GM18861 (cell line): ENCODE results near the gene SLMAP.
"Not testable (repeated sequence)": the region's sequence is repeated elsewhere in the genome, so short reads cannot be mapped to it uniquely, and the experiment has no call there.

Experiments used
- ATAC-seq: cut with Tn5 transposase; IDR thresholded peaks from one replicate; pipeline ENCODE4 v1.9.1; 2021; ENCODE audit not compliant: unreplicated experiment

SLMAP gene

DNA sequence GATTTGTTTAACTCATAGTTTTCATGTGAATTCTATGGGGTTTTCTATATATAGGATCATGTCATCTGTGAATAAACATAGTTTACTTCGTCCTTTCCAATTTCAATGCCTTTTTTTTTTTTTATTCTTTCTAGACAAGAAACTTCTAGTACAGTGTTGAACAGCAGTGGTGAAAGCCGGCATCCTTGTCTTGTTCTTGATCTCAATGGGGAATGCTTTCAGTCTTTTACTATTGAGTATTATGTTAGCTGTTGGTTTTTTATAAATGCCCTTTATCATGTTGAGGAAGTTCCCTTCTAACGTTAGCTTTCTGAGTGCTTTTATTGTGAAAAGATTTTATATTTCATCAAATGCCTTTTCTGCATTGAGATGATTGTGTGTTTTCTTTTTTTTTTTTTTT lies 69.0 kb downstream of the SLMAP start:
- ATAC-seq = no peak

DNA sequence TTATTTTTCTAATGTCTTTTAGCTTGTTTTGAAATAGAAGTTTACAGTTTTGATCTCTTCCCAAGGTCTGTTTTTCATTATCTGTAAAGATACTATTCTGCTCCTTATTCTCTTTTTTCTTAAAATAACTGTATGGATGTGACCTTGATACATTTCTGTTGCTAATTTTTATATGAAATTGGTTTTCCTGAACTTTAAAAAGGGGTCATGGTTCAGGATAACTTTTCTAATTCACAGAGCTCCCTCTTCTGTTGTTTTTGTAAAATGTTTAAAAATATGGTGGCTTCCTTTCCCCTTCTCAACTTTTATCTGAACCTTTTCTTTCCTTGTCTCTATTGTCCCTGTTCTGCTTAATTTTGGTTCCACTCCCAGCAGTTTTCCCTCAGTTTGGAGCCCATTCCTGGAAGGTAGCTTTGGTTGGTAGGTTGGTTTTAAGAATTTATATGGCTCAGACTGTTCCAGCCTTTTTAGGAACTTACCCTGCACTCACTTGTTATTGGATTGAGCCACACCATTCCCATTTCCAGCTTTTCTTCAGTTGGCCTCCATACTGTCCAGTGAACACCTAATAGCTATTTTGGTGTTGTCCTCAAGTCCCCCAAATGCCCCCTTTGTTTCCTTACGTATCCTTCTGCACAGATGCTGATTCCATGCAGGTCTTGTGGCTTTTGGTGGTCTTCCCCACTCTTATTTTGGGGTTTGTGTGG lies 70.3 kb downstream of the SLMAP start:
- no peak for ATAC-seq

DNA sequence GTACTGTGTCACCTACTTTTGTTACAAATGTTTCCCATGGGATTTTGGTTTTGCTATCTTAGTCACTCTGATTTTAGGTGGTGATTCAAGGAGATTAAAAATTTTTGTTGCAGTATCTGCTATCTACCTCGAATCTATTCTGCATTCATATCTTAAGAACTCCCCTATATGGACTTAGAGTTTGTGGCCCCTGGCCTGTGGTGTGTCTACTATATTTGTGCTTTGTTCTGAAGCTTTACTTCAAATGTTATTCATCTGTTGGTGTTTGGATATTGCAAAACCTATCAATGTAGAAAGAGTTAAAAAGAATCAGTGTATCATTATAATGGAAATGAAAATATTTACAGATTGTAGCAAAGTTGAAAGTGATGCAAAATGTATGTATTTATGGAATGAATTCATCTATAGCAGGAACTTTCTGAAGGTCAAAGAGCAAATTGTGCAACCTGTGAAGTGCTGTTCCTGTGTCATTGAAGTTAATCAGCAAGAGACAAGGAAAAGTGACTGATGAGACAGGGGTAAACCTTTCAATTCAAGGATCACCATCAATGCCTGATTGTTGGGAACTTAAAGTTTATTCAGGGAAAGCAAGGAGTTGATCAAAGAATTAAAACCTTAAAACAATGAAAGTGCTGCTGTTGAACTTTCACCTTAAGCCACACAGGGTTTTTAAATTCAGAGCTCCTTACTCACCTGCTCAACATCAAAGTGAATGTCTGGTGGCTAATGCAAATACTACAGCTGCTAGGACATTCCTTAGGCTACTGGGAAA lies 71.0 kb downstream of the SLMAP start:
- no peak for ATAC-seq

DNA sequence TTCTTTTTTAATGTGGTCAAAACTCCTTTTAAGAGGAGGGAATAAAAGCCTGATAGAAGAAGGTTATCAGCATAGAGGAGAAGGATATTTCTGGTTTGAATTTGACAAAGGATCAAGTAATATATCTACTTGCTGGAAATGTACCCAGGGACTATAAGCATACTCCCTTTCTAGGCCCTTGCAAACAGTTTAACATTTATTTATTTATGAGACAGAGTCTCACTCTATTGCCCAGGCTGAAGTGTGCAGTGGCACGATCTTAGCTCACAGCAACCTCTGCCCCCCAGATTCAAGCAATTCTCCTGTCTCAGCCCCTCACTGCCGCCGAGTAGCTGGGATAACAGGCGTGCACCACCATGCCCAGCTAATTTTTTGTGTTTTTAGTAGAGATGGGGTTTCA lies 71.6 kb downstream of the SLMAP start:
- no peak for ATAC-seq

DNA sequence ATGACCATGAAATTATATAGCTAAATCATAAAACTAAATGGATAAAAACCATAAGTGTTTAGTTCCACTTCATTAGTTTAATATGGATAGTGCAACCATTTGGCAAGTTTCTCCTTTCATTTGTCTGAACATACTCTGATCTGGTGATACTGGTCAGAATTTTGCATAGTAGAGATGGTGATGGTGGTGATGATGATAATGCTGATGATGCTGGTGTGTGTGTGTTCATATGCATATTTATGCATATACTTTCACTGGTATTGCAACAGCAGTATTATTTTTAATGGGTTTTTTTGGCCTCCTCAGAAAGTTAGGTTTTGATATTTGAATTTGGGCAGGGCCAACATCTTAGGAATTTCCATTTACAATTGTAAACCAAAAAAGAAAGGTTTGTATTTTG lies 76.4 kb downstream of the SLMAP start:
- ATAC-seq = no peak

DNA sequence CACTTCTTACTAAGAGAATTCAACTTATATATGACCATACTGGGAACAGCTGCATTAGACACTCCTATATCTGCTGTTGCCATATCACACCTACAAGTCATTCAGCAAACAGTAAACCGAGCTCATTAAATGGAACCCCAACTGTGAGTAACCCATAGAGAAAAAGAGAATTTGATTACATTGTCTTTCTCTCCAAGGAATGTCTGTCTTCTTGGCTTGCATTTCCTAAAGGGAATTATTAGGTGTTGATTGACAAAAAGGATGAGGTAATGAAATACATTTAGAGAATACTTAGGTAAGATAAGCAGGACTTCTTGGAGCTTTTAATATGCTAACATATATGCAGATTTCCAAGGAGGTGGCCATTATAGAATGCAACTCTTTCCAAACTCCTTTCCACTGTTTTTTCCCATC lies 76.8 kb downstream of the SLMAP start:
- no peak for ATAC-seq

DNA sequence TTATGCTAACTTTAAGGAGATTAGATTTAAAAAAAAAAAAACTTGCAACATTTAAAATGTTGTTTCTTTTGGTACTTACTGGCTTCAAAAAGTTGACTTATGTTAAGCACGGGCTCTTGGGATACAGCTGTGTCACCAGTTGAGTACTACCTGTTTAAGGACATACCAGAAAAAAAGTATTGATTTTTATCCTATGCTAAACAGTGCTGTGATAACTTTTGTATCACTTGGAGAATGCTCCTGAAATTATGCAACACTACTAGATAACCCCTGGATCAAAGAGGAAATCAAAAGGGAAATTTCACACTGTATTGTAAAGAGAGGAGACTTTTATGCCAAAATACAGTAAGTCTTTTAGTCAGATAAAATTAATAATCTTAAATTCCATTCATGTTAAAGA lies 77.7 kb downstream of the SLMAP start:
- no peak for ATAC-seq

DNA sequence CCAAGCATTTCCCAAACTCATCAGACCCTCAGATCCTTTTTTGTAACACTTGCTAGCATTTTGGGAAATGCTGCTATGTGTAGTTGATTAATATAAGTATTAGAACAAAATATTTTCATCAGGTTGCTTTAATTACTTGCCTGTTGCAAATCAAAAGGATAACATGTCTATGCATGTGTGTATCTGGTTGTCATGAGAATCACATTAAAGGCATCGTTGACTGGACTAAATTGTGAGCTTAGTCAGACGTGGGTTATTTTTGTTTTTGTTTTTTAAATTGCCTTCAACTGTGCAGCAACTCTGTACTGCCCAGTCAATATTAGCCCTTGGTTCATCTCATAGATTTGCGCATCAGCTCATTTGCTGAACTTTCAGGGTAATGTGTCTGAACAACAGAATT lies 81.6 kb downstream of the SLMAP start:
- ATAC-seq = no peak

DNA sequence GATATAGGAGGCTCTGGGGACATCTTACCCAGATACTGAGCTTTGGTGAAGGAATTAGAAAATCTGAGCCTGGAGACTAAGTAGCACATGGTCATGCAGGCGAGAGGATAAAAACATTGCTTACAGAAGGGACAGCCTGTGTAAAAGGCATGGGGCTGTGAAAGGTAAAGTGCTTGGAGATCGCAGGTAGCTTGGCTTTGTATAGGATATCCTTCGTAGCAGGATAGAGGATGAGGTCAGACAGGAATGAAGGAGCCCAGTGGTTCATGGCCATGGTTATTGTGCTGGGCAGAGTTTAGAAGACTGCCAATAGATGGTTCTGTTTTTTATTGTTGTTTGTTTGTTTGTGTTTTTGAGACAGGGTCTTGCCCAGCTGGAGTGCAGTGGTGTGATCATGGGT lies 82.5 kb downstream of the SLMAP start:
- no peak for ATAC-seq

DNA sequence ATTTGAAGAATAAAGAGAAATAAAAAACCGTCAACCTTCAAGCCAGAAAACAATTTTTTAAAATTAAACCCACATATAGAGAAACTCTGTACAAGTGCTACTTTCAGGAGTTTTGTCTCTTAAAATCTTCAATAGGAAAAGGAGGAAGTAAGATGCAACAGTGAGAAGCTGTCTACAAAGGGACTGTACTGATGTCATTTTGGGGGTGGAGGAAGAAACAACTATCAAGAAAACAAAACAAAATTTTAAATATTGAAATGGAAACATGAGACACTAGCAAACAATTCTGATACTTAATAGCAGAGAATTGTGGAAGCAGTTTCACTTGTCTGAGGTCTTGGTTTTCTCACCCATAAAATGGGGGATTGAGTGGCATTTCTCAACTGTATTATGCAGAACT lies 84.4 kb downstream of the SLMAP start:
- ATAC-seq = no peak

DNA sequence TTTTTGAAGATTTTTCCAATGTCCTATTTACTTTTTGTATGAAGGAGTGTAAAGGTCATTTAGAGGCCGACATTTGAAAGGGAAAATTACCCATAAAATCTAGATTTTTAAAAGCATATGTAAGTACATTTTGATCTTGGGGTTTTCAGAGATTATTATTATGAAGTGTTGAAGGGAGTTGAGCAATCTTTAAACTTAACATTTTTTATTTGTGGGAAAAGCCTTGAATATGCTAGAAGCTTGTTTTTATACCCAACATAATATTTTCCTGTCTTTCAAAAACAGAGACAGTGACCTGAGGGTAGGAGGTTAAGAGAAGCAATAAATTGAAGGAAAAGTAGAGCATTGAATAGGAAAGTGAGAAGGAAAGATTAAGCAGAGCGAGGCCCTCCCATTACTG lies 85.7 kb downstream of the SLMAP start:
- ATAC-seq = no peak

DNA sequence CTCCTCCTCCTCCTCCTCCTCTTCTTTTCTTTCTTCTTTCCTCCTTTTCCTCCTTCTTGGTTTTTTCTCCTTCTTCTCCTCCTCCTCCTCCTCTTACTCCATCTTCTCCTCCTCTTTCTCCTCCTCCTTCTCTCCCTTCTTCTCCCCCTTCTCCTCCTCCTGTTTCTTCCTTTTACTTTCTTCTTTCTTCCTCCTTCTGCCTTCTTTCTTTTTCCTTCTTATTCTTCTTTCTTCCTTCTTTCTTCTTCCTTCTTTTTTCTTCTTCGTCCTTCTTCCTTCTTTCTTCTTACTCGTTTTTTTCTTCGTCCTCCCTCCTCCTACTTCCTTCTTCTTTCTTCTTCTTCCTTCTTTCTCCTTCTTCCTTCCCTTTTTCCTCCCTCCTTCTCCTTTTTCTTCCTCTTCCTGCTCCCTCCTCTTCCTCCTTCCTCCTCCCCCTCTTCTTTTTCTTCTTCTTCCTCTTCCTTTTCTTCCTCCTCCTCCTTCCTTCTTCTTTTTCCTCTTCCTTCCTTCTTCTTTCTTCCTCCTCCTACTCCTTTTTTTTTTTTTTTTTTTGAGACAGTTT lies 92.1 kb downstream of the SLMAP start:
- no peak for ATAC-seq

DNA sequence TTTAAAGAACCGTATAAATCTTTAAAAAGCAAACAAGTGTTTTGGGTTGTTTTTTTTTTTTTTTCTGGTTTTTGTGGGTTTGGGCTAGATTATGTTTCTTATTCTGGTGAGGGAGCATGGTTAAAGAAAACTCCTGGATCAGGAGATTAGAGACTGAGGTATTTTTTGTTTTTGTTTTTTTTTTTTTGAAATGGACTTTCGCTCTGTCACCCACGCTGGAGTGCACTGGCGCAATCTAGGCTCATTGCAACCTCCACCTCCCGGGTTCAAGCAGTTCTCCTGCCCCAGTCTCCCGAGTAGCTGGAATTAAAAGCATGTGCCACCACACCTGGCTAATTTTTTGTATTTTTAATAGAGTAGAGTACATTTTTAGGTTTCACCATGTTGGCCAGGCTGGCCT lies 95.2 kb downstream of the SLMAP start:
- ATAC-seq = no peak

DNA sequence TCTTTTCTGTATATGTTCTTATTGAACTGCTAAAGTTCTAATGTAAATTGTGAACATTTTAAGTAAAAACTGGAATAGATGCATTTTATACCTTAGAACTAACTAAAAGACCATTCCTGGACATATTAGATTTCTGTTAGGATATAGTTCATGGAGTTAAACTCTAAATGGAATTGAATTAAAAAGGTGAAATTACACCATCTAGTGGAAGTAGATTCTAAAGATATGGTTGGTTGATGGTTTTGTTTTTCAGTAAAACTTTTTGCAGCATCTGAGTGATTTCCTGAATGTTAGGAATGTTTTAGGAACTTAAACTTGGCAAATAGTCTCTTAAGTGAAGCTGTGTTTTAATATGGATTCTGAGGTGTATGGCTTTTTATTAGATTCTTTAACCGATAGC lies 96.8 kb downstream of the SLMAP start:
- ATAC-seq = no peak

DNA sequence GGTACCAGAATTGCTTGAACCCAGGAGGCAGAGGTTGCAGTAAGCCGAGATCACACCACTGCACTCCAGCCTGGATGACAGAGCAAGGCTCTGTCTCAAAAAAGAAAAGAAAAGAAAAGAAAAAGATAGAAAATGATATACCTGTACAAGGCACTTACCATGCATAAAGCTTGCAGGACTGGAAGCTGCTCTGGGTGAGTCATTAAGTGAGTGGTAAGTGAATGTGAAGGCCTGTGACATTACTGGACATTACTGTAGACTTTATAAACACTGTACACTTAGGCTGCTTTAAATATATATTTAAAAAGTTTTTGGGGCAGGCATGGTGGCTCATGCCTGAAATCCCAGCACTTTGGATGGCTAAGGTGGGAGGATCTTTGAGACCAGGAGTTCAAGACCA lies 99.2 kb downstream of the SLMAP start:
- no peak for ATAC-seq

DNA sequence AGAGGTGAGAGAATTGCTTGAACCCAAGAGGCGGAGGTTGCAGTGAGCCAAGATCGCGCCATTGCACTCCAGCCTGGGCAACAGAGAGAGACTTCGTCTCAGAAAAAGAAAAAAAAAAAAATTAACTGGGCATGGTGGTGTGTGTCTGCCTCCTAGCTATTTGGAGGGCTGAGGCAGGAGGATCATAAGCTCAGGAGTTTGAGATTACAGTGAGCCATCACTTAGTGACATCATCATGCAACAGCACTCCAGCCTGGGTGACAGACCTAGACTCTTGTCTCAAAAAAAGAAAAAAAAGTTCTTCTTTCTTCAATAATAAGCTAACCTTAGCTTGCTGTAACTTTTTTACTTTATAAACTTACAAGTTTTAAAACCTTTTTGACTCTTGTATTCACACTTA lies 99.8 kb downstream of the SLMAP start:
- ATAC-seq = no peak

DNA sequence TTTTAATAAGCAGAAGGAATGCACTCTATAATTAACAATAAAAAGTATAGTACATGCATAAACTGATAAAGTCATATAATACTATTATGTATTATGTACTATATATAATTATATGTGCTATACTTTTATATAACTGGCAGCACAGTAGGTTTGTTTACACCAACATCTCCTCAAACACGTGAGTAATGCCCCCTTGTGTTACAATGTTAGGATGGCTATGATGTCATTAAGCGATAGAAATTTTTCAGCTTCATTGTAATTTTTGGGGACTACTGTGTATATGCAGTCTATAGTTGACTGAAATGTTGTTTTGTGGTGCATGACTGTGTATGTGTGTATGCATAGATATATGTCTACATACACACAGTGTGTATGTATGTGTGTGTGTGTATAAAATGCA lies 100.6 kb downstream of the SLMAP start:
- no peak for ATAC-seq

DNA sequence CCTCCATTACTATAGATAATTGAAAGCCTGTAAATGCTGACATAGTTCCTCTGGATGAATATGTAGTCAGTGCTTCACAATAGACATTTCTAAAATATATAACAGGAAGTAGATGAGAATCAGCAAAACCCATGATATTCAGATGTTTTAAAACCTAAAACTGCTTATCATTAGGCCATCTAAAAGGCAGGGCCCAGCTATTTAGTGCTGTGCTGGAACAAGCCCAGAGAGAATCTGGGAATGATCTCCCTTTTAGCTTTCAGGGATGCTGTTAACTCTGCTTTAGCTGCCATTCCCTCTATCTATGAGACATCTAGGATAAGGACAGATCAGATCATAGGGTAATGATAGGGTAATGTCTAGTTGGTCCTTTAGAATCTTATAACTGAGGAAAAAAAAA lies 106.8 kb downstream of the SLMAP start:
- no peak for ATAC-seq

DNA sequence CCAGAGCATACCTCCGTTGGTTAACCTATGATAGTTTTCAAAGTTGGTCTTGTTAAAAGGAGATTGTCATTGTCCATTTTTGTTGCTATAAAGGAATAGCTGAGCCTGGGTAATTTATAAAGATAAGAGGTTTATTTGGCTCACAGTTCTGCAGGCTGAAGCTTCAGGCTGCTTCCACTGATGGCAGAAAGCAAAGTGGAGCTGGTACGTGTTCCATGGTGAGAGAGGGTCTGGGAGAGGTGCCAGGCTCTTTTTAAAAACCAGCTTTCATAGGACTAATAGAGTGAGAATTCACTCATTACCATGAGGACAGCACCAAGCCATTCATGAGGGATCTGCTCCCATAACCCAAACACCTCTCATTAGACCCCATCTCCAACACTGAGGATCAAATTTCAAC lies 107.3 kb downstream of the SLMAP start:
- ATAC-seq = no peak

DNA sequence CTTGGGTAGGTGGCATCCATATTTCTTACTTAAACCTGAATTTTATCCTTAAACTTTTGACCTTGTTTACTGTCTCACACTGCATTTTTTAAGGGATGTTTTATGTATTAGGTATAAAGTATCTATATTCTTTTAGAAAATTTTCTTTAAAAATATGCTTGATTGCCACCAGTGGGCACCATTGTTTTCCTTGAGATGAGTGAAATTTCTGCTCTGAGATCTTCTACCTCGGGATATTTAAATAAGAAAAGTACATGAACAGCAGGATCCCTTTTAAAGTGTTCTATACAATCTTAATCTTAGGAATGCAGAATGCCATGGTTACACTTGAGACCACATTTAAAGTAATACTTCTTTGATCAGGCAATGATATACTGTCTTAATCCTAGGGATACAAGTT lies 108.7 kb downstream of the SLMAP start:
- no peak for ATAC-seq

DNA sequence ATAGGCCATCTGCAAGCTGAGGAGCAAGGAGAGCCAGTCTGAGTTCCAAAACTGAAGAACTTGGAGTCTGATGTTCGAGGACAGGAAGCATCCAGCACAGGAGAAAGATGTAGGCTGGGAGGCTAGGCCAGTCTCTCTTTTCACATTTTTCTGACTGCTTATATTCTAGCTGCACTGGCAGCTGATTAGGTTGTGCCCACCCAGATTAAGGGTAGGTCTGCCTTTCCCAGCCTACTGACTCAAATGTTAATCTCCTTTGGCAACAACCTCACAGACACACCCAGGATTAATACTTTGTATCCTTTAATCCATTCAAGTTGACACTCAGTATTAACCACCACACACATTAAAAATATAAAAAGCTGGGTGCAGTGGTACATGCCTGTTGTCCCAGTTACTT lies 113.0 kb downstream of the SLMAP start:
- ATAC-seq = not testable (repeated sequence)

DNA sequence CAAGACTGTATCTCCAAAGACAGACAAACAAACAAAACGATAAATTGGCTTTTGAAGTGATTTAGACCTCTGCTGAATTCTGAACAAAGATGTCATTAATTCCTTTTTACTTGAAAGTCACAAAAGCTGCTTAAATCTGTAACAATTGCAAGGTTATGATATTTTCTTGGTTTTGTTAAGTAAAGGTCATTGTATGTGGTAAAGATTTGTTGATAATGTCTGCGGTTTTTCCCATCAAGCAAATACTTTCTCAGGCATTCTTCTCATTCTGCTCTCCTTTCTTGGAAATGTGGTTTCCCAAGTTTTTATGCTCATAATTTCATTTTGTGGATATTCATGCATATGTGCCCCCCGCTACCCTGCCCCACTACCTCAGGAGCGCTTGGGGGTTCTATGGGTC lies 116.5 kb downstream of the SLMAP start:
- ATAC-seq = no peak

DNA sequence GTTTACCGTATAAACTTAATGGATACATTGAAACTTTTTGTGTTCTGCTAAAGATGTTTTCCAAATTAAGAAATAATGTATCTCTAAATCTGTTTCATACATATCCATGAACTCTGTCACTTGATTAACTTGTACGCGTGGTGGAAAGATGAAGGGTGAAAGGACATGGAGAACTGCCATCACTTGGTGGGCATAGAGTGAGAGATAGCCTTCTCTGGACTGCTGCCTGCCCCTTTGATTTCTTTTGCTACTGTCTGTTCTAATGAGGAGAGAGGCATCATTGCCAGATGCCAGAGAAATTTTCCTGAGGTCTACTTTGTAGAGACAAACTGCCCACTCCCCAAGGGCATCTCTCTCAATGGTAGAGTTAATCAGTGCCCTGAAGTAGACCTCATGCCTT lies 120.5 kb downstream of the SLMAP start:
- no peak for ATAC-seq
